ENCODE data around the gene MTHFR.

MTHFR gene

GRCh38 chr1:11772458-11772857 is 33.3 kb downstream of the MTHFR start:
- no peak for TF ChIP-seq CTCF (IDR thresholded peaks at IDR 0.05; ENCODE audit: low read depth, low read length, missing control alignments)
- no peak overlapping the region for H3K4me3 ChIP-seq (ENCODE audit: low read depth, low read length)
- no peak for DNase-seq (ENCODE audit: low read depth)

GRCh38 chr1:11771481-11772043 is 34.2 kb downstream of the MTHFR start:
- TF ChIP-seq CTCF (IDR thresholded peaks at IDR 0.05; ENCODE audit: low read depth, low read length, missing control alignments) = no peak
- DNase-seq (ENCODE audit: low read depth) = no peak
- no peak overlapping the region for H3K4me3 ChIP-seq (ENCODE audit: low read depth, low read length)

GRCh38 chr1:11770011-11770410 is 35.8 kb downstream of the MTHFR start:
- no peak for TF ChIP-seq CTCF (IDR thresholded peaks at IDR 0.05; ENCODE audit: low read depth, low read length, missing control alignments)
- H3K4me3 ChIP-seq (ENCODE audit: low read depth, low read length) = no peak overlapping the region
- no peak for DNase-seq (ENCODE audit: low read depth)

GRCh38 chr1:11769274-11769673 is 36.5 kb downstream of the MTHFR start:
- no peak for DNase-seq (ENCODE audit: low read depth)
- no peak for TF ChIP-seq CTCF (IDR thresholded peaks at IDR 0.05; ENCODE audit: low read depth, low read length, missing control alignments)
- H3K4me3 ChIP-seq (ENCODE audit: low read depth, low read length) = no peak overlapping the region

- H3K4me3 ChIP-seq (ENCODE audit: low read depth, low read length) = no peak overlapping the region
- no peak for DNase-seq (ENCODE audit: low read depth)
- TF ChIP-seq CTCF (IDR thresholded peaks at IDR 0.05; ENCODE audit: low read depth, low read length, missing control alignments) = no peak
Measured at GRCh38 chr1:11768821-11769220, 36.9 kb downstream of the MTHFR start.

GRCh38 chr1:11767922-11768704 is 37.7 kb downstream of the MTHFR start:
- no peak for DNase-seq (ENCODE audit: low read depth)
- TF ChIP-seq CTCF (IDR thresholded peaks at IDR 0.05; ENCODE audit: low read depth, low read length, missing control alignments) = no peak
- H3K4me3 ChIP-seq (ENCODE audit: low read depth, low read length) = no peak overlapping the region

- no peak for DNase-seq (ENCODE audit: low read depth)
- no peak overlapping the region for H3K4me3 ChIP-seq (ENCODE audit: low read depth, low read length)
- TF ChIP-seq CTCF (IDR thresholded peaks at IDR 0.05; ENCODE audit: low read depth, low read length, missing control alignments) = no peak
Measured at GRCh38 chr1:11766429-11766776, 39.4 kb downstream of the MTHFR start.

All from GM12864 (cell line).